Measurements from ENCODE around the gene MYO5A. TPM values are rescaled to one million over a fixed set of nuclear protein-coding genes. Genes with fewer than 3 reads are reported as not detected.
"Not testable (repeated sequence)": the region's sequence is repeated elsewhere in the genome, so short reads cannot be mapped to it uniquely, and the experiment has no call there.

The MYO5A gene
- total RNA-seq, 2 experiments from 2014 or later = 28.5 to 36.3 TPM

DNA sequence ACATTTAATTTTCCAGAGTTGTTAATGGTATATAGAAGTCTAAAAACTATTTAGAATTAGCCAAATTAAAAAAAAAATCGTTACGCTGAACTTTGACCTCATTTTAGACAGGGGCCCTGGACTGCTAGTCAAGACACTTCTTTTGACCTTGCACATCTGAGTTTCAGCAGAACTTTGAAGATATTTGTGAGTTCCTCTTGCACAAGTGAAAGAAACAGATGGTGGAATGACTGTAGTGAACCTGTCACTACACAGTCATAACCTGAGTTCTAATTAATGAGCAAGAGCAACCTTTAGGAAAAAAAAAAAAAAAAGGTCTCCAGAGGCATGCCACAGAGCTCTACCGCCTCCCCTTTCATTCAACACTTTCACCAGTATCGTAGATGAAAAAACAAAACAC lies 238.4 kb downstream of the MYO5A start:
- H3K4me3 Mint-ChIP-seq = no peak overlapping the region
- POLR2A ChIA-PET = interaction anchor here (1.1 kb wide), 1 partner anchor 13 kb away, joined by 5 read pairs; no protein-coding TSS in a partner anchor
- DNase-seq (no peak), ATAC-seq (ENCODE audit: low read depth) (no peak)
- no peaks in the 10 kb centered on the region for H3K36me3 Mint-ChIP-seq
- no peaks in the 10 kb centered on the region for H3K9me3 Mint-ChIP-seq
- H3K27ac Mint-ChIP-seq = no peak overlapping the region
- peaks cover 31% of the 10 kb centered on the region for H3K27me3 Mint-ChIP-seq
- peaks cover 23% of the 10 kb centered on the region for H3K4me1 Mint-ChIP-seq

DNA sequence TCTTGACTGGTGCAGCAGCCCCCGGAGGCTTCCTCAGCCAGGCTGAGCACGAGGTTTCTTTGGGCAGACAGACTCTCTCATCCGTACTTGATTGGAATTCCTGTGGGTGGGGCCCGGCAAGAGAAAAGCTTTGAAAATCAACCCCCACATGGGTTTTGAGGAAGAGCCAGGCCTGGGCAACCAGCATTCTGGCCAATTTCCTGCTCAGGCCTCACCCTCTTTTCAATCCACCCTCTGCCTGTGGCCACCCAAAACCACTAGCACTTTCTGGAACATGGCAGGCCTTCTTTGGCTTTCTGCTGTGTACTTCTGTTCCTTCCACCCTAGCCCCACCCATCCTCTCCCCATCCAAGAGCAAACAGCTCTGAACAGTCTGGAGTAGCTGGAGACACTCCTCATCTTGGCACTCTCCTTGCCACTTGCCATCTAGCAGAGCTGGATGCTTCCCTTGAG lies 239.0 kb downstream of the MYO5A start:
- Mint-ChIP-seq H3K27me3 (peaks cover 28% of the 10 kb centered on the region), H3K4me1 (peaks cover 23% of the 10 kb centered on the region), H3K27ac (no peak overlapping the region), H3K4me3 (no peak overlapping the region), H3K9me3 (no peaks in the 10 kb centered on the region), H3K36me3 (no peaks in the 10 kb centered on the region)
- POLR2A ChIA-PET = no interaction called here
- DNase-seq (no peak), ATAC-seq (ENCODE audit: low read depth) (no peak)

DNA sequence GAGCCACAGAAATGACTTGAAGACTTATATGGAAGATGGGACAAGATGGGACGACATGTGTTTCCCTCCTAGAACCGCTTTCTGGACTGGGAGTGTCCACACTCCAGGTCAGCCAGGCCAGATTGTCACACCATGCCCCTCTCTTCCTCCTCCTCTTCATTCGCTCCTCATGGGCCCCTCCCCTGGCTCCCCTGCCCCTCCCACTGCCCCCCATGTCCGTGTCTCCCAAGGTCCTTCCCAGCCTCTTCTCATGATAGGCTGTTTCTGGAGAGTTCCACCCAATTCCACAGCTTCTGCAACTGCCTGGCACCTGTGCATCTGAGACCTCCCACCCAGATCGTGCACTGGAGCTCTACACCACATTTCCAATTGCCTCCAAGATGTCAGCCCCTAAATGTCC lies 239.7 kb downstream of the MYO5A start:
- Mint-ChIP-seq H3K27ac (no peak overlapping the region), H3K27me3 (peaks cover 25% of the 10 kb centered on the region), H3K9me3 (no peaks in the 10 kb centered on the region), H3K36me3 (no peaks in the 10 kb centered on the region), H3K4me1 (peaks cover 19% of the 10 kb centered on the region), H3K4me3 (no peak overlapping the region)
- POLR2A ChIA-PET = no interaction called here
- DNase-seq = no peak
- ATAC-seq (ENCODE audit: low read depth) = no peak

DNA sequence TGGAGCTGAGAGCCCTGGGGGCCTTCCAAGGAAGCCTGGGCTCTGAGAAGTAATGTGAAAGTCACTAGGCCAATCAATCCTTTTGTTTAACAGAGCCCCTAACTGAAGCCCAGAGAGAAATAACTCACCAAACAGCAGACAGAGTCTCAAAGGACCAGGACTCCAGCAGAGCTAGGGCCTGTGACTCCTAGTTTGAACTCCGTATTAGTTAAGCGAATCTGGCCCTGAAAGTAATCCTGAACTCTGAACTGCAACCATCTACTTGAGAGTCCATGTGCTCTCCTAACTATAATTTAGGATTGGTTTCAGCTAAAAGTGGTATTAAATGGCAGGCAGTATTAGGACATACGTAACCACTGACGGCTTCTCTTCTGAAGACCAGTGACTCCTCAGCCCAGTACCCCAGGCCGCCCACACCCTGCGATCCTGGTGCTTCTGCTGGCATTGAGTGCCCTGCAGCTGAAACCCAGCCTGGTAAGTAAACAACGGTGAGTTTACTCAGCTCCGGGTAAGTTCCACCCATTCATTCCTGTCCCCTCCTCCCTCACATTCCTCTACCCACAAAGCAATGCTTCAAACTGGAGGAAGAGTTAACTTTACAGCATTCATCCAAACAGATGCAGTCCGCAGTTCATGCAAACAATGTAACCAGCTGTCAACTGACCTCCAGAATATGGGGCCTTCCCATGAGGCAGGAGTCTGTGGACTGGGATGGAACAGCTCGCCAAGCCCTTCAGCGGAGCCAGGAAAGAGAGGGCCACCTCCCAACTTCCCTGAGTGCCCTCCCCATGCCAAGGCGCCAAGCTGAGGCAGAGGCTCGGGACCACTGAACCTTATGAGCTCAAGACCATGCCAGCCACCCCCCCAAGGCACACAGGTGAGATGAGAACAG lies 240.4 kb downstream of the MYO5A start:
- POLR2A ChIA-PET = no interaction called here
- no peaks in the 10 kb centered on the region for H3K36me3 Mint-ChIP-seq
- DNase-seq (no peak), ATAC-seq (ENCODE audit: low read depth) (no peak)
- no peak overlapping the region for H3K27ac Mint-ChIP-seq
- H3K4me1 Mint-ChIP-seq = peaks cover 15% of the 10 kb centered on the region
- no peaks in the 10 kb centered on the region for H3K9me3 Mint-ChIP-seq
- H3K4me3 Mint-ChIP-seq = no peak overlapping the region
- H3K27me3 Mint-ChIP-seq = peaks cover 24% of the 10 kb centered on the region

DNA sequence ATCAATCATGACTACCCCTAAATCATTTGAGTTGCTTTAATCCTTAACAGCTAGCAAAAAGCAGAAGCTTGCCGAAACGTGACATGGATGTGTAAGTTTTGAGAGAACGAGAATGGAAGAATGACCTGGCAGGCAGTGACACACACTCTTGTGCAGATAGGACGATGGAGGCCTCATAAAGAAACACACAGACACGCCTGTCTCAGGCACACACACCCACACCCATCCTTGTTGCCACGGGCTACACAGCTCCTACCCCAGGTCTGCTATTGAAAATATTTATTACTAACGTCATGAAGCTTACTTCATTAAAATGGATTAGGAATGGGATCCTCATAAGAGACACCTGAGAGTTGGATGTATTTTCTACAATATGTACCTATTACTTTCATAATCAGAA lies 241.6 kb downstream of the MYO5A start:
- POLR2A ChIA-PET = no interaction called here
- Mint-ChIP-seq H3K4me1 (peaks cover 11% of the 10 kb centered on the region), H3K36me3 (no peaks in the 10 kb centered on the region), H3K27me3 (peaks cover 20% of the 10 kb centered on the region), H3K4me3 (no peak overlapping the region), H3K9me3 (no peaks in the 10 kb centered on the region), H3K27ac (no peak overlapping the region)
- no peak for ATAC-seq (ENCODE audit: low read depth)
- no peak for DNase-seq

DNA sequence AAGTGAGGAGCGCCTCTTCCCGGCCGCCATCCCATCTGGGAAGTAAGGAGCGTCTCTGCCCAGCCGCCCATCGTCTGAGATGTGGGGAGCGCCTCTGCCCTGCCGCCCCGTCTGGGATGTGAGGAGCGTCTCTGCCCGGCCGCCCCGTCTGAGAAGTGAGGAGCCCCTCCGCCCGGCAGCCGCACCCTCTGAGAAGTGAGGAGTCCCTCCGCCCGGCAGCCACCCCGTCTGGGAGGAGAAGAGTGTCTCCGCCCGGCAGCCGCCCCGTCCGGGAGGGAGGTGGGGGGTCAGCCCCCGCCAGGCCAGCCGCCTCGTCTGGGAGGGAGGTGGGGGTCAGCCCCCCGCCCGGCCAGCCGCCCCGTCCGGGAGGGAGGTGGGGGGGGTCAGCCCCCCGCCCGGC lies 242.7 kb downstream of the MYO5A start:
- DNase-seq; POLR2A ChIA-PET; H3K36me3 Mint-ChIP-seq; H3K27ac Mint-ChIP-seq; H3K9me3 Mint-ChIP-seq; ATAC-seq (ENCODE audit: low read depth); H3K4me1 Mint-ChIP-seq; H3K4me3 Mint-ChIP-seq: not testable (repeated sequence)
- H3K27me3 Mint-ChIP-seq = peaks cover 15% of the 10 kb centered on the region

DNA sequence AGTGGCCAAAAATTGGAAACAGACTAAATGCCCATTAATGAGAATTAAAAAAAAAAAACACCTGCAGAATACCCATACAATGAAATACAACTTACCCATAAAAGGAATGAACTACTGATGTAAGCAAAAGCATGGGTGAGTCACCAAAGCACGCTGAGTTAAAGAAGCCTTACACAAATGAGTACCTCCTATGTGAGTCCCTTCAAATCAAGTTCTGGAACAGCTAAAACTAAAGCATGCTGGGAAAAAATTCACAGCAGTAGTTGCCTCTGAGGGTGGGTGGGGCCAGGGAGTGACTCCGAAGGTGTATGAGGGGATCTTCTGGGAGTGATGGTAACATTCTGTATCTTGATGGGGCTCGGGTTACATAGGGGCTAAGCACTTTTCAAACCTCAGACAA lies 244.5 kb downstream of the MYO5A start:
- Mint-ChIP-seq H3K27me3 (peaks cover 15% of the 10 kb centered on the region), H3K27ac (no peak overlapping the region), H3K4me1 (no peaks in the 10 kb centered on the region), H3K9me3 (no peaks in the 10 kb centered on the region), H3K4me3 (no peak overlapping the region), H3K36me3 (no peaks in the 10 kb centered on the region)
- POLR2A ChIA-PET = no interaction called here
- DNase-seq = no peak
- no peak for ATAC-seq (ENCODE audit: low read depth)

DNA sequence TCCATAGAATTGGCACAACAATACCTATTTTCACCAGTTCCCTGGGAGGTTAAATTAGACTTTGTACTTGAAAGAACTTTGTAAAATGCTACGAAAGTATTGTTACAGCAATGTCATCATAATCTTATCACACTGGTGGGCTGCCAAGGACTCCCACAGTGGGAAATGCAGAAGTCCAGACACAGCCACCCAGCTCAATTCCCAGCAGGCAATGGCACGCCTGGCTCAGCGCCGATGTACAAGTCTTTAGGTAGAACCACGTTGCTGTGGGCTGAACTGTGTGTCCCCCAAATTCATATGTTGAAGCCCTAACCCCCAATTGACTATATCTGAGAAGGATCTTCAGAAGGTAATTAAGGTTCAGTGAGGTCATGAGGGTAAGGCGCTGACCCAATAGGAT lies 245.4 kb downstream of the MYO5A start:
- Mint-ChIP-seq H3K27ac (no peak overlapping the region), H3K27me3 (peaks cover 20% of the 10 kb centered on the region), H3K4me1 (no peaks in the 10 kb centered on the region), H3K36me3 (no peaks in the 10 kb centered on the region), H3K4me3 (no peak overlapping the region), H3K9me3 (no peaks in the 10 kb centered on the region)
- DNase-seq (no peak), ATAC-seq (ENCODE audit: low read depth) (no peak)
- POLR2A ChIA-PET = no interaction called here

DNA sequence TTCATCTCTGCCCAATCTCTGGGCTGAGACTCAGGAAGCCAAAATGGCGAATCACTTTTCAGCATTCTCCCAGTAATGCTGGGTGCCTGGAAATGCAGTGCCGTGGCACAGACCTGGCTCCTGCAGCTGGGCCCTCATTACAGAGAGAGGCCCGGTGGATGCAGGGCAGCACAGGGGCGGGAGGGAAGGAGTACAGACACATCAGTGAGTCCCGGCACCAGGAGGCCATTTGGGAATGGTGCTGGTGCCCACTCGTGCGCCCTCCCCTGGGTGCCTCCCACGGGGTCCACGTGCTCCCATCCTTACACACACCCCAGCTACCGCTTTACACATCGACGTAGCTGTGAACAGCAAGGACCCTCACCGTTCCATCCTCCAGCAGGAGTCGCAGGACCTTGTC lies 246.3 kb downstream of the MYO5A start:
- Mint-ChIP-seq H3K4me3 (no peak overlapping the region), H3K4me1 (no peaks in the 10 kb centered on the region), H3K36me3 (no peaks in the 10 kb centered on the region), H3K27me3 (peaks cover 20% of the 10 kb centered on the region), H3K27ac (no peak overlapping the region), H3K9me3 (no peaks in the 10 kb centered on the region)
- DNase-seq (no peak), ATAC-seq (ENCODE audit: low read depth) (no peak)
- POLR2A ChIA-PET = no interaction called here

DNA sequence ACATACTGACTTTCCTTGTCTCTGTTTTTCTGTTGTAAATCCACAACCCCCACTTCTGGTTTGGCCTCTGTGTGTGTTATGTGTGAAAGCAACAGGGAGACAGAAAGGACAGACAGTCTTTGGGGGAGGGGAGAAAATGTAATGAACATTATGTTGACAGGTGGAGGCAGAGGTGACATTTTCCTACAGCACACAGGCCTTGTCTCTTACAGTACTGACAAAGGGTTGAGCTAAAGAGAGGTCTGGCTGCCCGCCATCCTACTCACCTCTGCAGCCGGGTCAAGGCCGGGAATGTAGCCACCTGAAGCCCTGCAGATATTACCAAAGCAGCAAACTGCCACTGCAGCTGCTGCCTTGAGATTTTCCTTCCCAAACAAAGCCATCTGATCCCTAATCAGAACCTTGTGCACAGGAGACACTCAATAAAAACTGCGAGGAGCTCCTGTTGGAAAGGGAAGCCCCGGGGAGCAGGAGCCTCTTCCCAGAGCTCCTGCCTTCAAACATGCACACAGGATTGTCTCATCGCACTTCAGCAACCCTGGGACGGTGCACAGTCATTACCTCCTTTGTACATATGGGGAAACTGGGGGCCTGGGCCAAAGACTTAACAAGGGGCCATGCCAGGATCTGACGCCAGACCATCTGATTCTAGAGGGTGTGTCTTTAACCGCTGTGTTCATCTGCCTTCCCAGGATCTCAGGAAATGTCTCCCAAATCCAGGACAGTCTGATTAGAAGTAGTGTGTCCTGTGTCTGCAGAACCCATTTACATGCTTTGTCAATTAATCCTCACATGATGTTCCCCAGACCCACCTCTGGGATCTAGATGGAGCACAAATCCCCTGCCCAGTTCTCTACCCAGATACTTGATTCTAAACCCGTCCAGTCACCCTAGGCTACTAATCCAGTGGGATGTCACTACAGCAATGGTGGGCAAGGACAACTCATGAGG lies 247.3 kb downstream of the MYO5A start:
- POLR2A ChIA-PET = no interaction called here
- Mint-ChIP-seq H3K4me3 (no peak overlapping the region), H3K36me3 (no peaks in the 10 kb centered on the region), H3K4me1 (no peaks in the 10 kb centered on the region), H3K27me3 (peaks cover 20% of the 10 kb centered on the region), H3K9me3 (no peaks in the 10 kb centered on the region), H3K27ac (no peak overlapping the region)
- no peak for DNase-seq
- no peak for ATAC-seq (ENCODE audit: low read depth)

DNA sequence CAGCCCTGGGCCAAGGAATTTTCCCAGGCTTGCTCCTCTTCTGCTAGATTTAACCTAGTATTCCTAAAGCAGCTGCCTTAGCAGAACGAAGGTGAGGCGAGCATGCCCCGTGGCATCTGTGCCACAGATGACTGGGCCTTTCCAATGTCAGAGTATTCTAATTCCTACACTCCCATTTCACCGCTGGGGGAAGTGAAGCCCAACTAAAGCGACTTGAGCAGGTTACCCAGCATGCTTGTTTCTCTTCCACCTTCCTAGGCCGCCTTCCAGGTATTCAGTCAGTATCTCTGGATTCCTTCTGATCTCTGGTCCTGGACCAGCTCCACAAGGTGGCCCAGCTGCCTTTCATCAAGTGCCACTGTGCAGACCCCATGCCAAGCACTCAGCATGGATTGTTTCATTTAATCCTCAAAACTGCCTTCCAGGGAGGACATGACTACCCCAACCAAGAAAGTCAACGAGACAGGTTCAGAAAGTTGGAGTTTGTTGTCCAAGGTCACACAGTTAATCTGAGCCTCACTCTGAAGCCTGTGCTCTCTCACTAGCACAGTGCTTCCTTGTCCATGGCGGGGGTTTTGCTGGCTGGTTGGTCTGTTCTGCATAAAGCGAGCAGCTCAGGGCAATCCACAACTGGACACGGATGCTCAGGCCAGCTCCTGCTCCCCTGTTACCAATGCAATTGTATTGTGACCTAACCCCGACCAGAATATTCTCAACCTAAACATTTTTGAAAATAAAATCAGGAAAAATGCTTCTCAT lies 248.2 kb downstream of the MYO5A start:
- Mint-ChIP-seq H3K9me3 (no peaks in the 10 kb centered on the region), H3K4me1 (no peaks in the 10 kb centered on the region), H3K27me3 (peaks cover 25% of the 10 kb centered on the region), H3K36me3 (peaks cover 2% of the 10 kb centered on the region), H3K27ac (no peak overlapping the region), H3K4me3 (no peak overlapping the region)
- ATAC-seq (ENCODE audit: low read depth) (no peak), DNase-seq (no peak)
- POLR2A ChIA-PET = no interaction called here

DNA sequence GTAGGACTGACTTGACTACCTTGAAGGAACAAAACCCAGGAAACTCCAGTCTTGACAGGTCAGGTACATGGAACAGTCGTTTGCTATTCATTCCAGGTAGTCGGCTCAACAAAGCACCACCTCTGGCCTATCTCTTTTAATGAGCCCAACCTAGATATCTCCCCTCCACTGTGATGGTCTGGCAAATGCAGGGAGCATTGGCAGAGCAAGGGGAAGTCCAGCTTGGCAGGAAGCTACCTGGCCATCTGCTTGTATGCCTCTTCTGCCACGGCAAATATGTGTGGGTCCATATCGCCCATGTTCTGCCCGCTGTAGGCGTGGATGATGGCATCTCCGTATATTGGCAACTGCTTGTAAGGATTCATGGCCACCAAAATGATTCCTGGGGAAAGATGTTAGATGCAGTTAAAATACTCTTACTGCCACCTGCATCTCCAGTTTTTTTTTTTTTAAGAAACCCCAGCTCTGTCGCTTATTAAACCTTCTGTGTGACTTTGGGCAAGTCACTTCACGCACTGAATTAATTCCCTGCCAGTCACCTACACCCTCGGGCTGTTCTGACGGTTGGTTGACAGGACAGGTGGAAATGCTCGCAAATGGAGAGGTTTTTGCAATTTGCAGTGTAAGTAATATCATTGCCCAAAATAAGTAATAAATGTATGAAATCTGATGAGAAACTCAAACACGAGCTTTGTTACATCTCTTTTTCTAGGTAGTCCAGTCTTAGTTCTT lies 249.9 kb downstream of the MYO5A start:
- Mint-ChIP-seq H3K9me3 (no peaks in the 10 kb centered on the region), H3K4me3 (no peak overlapping the region), H3K4me1 (no peaks in the 10 kb centered on the region), H3K36me3 (peaks cover 2% of the 10 kb centered on the region), H3K27ac (no peak overlapping the region), H3K27me3 (peaks cover 29% of the 10 kb centered on the region)
- POLR2A ChIA-PET = no interaction called here
- DNase-seq (no peak), ATAC-seq (ENCODE audit: low read depth) (no peak)

DNA sequence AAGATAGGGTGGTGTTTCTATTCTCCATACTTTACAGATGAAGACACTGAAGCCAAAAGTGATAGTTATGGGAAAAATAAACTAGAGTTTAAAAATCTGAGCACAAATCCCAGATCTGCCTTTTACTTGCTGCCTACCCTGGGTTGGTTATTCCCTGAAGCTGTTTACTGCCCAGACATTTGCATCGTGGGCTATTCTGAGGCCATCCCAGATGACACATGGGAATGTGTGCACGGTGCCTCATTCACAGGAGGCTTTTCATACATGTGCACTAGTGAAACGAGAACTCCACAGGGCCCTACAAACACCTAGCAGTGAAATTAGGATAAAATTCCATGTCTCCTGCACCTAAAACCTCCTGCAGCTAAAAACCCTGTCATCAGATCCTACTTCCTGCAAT lies 250.5 kb downstream of the MYO5A start:
- H3K9me3 Mint-ChIP-seq = no peaks in the 10 kb centered on the region

More for the DNA sequence above, 250.5 kb downstream of the MYO5A start:
- DNase-seq = no peak
- Mint-ChIP-seq H3K27ac (no peak overlapping the region), H3K4me1 (no peaks in the 10 kb centered on the region), H3K27me3 (peaks cover 23% of the 10 kb centered on the region), H3K36me3 (peaks cover 2% of the 10 kb centered on the region), H3K4me3 (no peak overlapping the region)
- no peak for ATAC-seq (ENCODE audit: low read depth)
- POLR2A ChIA-PET = no interaction called here
